KOPT-K1 (cell line): ENCODE measurements around the gene CPLX4.

Experiments
- H3K27ac ChIP-seq: fragments of 200-600 bp; sonication (generic); 2 replicates; pipeline ENCODE4 v1.5.1; 2016; ENCODE audit warnings: antibody characterized with exemption, mild to moderate bottlenecking, low read depth, low read length; ENCODE audit not compliant: poor library complexity, severe bottlenecking
- H3K36me3 ChIP-seq: fragments of 200-600 bp; sonication (generic); 2 replicates; pipeline ENCODE4 v1.5.1; 2017; ENCODE audit warnings: antibody characterized with exemption, mild to moderate bottlenecking, low read length, moderate library complexity; ENCODE audit not compliant: insufficient read depth
- H3K9me3 ChIP-seq: fragments of 200-600 bp; sonication (generic); 2 replicates; pipeline ENCODE4 v1.5.1; 2017; ENCODE audit warnings: antibody characterized with exemption, low read length, mild to moderate bottlenecking; ENCODE audit not compliant: insufficient read depth, poor library complexity, severe bottlenecking

Gene CPLX4

GRCh38 chr18:59246796-59247195 is 71.7 kb downstream of the CPLX4 start:
- H3K27ac ChIP-seq, result no peak overlapping the region
- H3K9me3 ChIP-seq, result no peaks in the 10 kb centered on the region
- no peaks in the 10 kb centered on the region for H3K36me3 ChIP-seq
